DND-41 (cell line): Measurements from ENCODE around the gene CLEC4D.
"Not testable (repeated sequence)": the region's sequence is repeated elsewhere in the genome, so short reads cannot be mapped to it uniquely, and the experiment has no call there.

ENCODE experiments used
- ATAC-seq: fragments of 200-7000 bp; cut with Tn5 transposase; 3 replicates; pipeline ENCODE4 v1.9.1; 2021; ENCODE audit warnings: low read depth; ENCODE audit not compliant: insufficient read depth
- DNase-seq: peaks from one replicate; pipeline ENCODE4 v3.0.0-alpha.2; 2020
- H2AFZ ChIP-seq: 2 replicates; pipeline ENCODE4 v1.6.0; 2012; ENCODE audit warnings: low read depth, low read length
- H3K27ac ChIP-seq: 2 replicates; pipeline ENCODE4 v1.5.1; 2012; ENCODE audit warnings: low read length, inconsistent platforms
- H3K27me3 ChIP-seq: fragments of 200-600 bp; sonication (generic); 2 replicates; pipeline ENCODE4 v1.6.0; 2012; ENCODE audit warnings: low read length, mild to moderate bottlenecking, inconsistent platforms; ENCODE audit not compliant: insufficient read depth, poor library complexity
- H3K36me3 ChIP-seq: 2 replicates; pipeline ENCODE4 v1.5.1; 2012; ENCODE audit warnings: low read length, inconsistent platforms; ENCODE audit not compliant: insufficient read depth
- H3K4me1 ChIP-seq: 2 replicates; pipeline ENCODE4 v1.5.1; 2012; ENCODE audit warnings: mild to moderate bottlenecking, low read length; ENCODE audit not compliant: insufficient read depth
- H3K4me2 ChIP-seq: 2 replicates; pipeline ENCODE4 v1.6.0; 2012; ENCODE audit warnings: mild to moderate bottlenecking, moderate library complexity, low read length, inconsistent platforms; ENCODE audit not compliant: insufficient read depth
- H3K4me3 ChIP-seq, 2 experiments: fragments of 200-600 bp in 1 of 2; shearing (Covaris generic) in 1 of 2; 2 replicates each; pipeline ENCODE4 v1.5.1; 2012 to 2016; ENCODE audit warnings: inconsistent platforms in 2 of 2, low read length in 2 of 2, mild to moderate bottlenecking in 2 of 2, low read depth in 1 of 2, moderate library complexity in 1 of 2
- H3K79me2 ChIP-seq: 2 replicates; pipeline ENCODE4 v1.6.0; 2012; ENCODE audit warnings: low read length, inconsistent platforms; ENCODE audit not compliant: insufficient read depth
- H3K9ac ChIP-seq: 2 replicates; pipeline ENCODE4 v1.6.0; 2012; ENCODE audit warnings: low read depth, mild to moderate bottlenecking, inconsistent platforms, low read length, moderate library complexity
- H3K9me3 ChIP-seq: 2 replicates; pipeline ENCODE4 v1.5.1; 2012; ENCODE audit warnings: low read length, moderate library complexity, mild to moderate bottlenecking, inconsistent platforms; ENCODE audit not compliant: insufficient read depth, severe bottlenecking
- H4K20me1 ChIP-seq: 2 replicates; pipeline ENCODE4 v1.6.0; 2012; ENCODE audit warnings: low read length; ENCODE audit not compliant: insufficient read depth
- CTCF ChIP-seq: IDR thresholded peaks from 2 replicates; pipeline ENCODE4 v1.5.1; 2012; ENCODE audit warnings: borderline replicate concordance, low read length, moderate library complexity, mild to moderate bottlenecking; ENCODE audit not compliant: poor library complexity, severe bottlenecking; ENCODE audit errors: extremely low read depth
- EZH2 ChIP-seq: IDR thresholded peaks from 3 replicates; pipeline ENCODE4 v1.6.1; 2012; ENCODE audit warnings: borderline replicate concordance, low read depth, mild to moderate bottlenecking, moderate library complexity, low read length, inconsistent platforms; ENCODE audit not compliant: severe bottlenecking

Gene CLEC4D

GRCh38 chr12:8564656-8565055 is 51.4 kb downstream of the CLEC4D start:
- TF ChIP-seq EZH2: no peak
- TF ChIP-seq CTCF: no peak
- H4K20me1 ChIP-seq: no peaks in the 10 kb centered on the region
- DNase-seq (no peak), ATAC-seq (no peak)
- H3K4me3 ChIP-seq: no peak overlapping the region
- peaks cover 4% of the 10 kb centered on the region for H3K27me3 ChIP-seq
- peaks cover 6% of the 10 kb centered on the region for H3K9me3 ChIP-seq
- no peaks in the 10 kb centered on the region for H3K4me1 ChIP-seq
- H3K36me3 ChIP-seq: no peaks in the 10 kb centered on the region
- H3K79me2 ChIP-seq: no peaks in the 10 kb centered on the region
- H2AFZ ChIP-seq: no peak overlapping the region
- no peak overlapping the region for H3K9ac ChIP-seq
- H3K4me2 ChIP-seq: no peak overlapping the region
- H3K27ac ChIP-seq: no peak overlapping the region

DNA sequence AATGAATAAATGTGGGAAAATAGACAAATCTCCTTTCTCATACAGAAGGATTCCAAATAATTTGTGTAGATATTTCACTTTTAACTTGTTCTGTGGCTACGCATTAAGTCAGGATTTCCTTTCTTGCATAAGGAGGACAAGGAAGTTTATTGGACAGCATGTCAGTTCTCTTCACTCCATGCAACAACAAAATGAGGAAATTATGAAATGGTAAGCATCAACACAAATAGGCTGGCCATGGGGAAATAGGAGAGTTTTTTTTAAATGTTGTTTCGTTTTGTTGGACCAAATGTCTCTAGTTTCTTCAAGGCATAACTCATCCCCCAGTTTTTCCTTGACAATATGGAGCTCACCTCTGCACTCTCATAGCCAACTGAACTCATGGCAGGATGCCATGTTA is 52.7 kb downstream of the CLEC4D start:
- H3K27ac ChIP-seq: not testable (repeated sequence)

GRCh38 chr12:8566525-8566924 is 53.2 kb downstream of the CLEC4D start:
- H3K9me3 ChIP-seq: peaks cover 6% of the 10 kb centered on the region
- no peak for DNase-seq
- H3K36me3 ChIP-seq: no peaks in the 10 kb centered on the region
- no peaks in the 10 kb centered on the region for H3K4me1 ChIP-seq
- no peak overlapping the region for H2AFZ ChIP-seq
- H3K27ac ChIP-seq: no peak overlapping the region
- no peak overlapping the region for H3K4me2 ChIP-seq
- no peaks in the 10 kb centered on the region for H4K20me1 ChIP-seq
- H3K79me2 ChIP-seq: no peaks in the 10 kb centered on the region
- H3K9ac ChIP-seq: no peak overlapping the region
- H3K27me3 ChIP-seq: peaks cover 4% of the 10 kb centered on the region
- H3K4me3 ChIP-seq: no peak overlapping the region
- ATAC-seq: no peak
- no peak for TF ChIP-seq CTCF
- no peak for TF ChIP-seq EZH2

More for the DNA sequence above, 52.7 kb downstream of the CLEC4D start:
- not testable (repeated sequence) for H3K4me3 ChIP-seq, H2AFZ ChIP-seq, H3K4me1 ChIP-seq, ATAC-seq, H3K9ac ChIP-seq, H3K9me3 ChIP-seq, H3K79me2 ChIP-seq, H3K4me2 ChIP-seq, DNase-seq, H3K36me3 ChIP-seq, H4K20me1 ChIP-seq, H3K27me3 ChIP-seq
